Prostate gland (tissue), 2 donors: ENCODE results near the gene FAH. TPM values are rescaled to one million over a fixed set of nuclear protein-coding genes. Genes with fewer than 3 reads are reported as not detected.

Source experiments
- DNase-seq: peaks from one replicate; pipeline ENCODE4 v3.0.0-alpha.2; 2019; ENCODE audit warnings: low spot score
- H3K27ac ChIP-seq, 2 donors: fragments of 200-600 bp; sonication (generic); 2 replicates each; pipeline ENCODE4 v1.5.1; 2017 to 2019
- H3K27me3 ChIP-seq: fragments of 200-600 bp; sonication (generic); replicated peaks from 2 replicates; pipeline ENCODE4 v1.5.1; 2019; ENCODE audit not compliant: insufficient read depth
- H3K36me3 ChIP-seq, 2 donors: fragments of 200-600 bp; sonication (generic); 1 replicate in 1 of 2; 2 replicates in 1 of 2; pipeline versions ENCODE4 v1.5.1 to v1.8.1; 2017 to 2019
- H3K4me1 ChIP-seq: fragments of 200-600 bp; sonication (generic); replicated peaks from 2 replicates; pipeline ENCODE4 v1.5.1; 2019
- H3K4me3 ChIP-seq, 2 donors: fragments of 200-600 bp; sonication (generic); 2 replicates each; pipeline ENCODE4 v1.5.1; 2017 to 2019
- H3K9me3 ChIP-seq: fragments of 200-600 bp; sonication (generic); 2 replicates; pipeline ENCODE4 v1.5.1; 2017
- POLR2A ChIP-seq: fragments of 450-650 bp; IDR thresholded peaks from one replicate; pipeline ENCODE4 v1.6.1; 2016; ENCODE audit warnings: antibody characterized with exemption, mild to moderate bottlenecking
- POLR2AphosphoS5 ChIP-seq: sonication (generic); formaldehyde crosslinking; IDR thresholded peaks from one replicate; pipeline ENCODE4 v1.6.1; 2017; ENCODE audit warnings: antibody characterized with exemption
- WGBS: methylation state at CpG from one replicate; pipeline ENCODE4 v1.1.5; 2018; 5-methylcytosine and 5-hydroxymethylcytosine counted together
- intact Hi-C: fragments of 100-400 bp; cut with DNase I; formaldehyde crosslinking; loops from one replicate; pipeline ENCODE4 v1.14.2; 2022
- total RNA-seq, 2 donors: library from RNA; depleted of rRNA; stranded (reverse); fragments of >200 nt; gene quantifications; one replicate each; pipeline ENCODE4 v1.1.0, GENCODE V29; 2016
- TF ChIP-seq, protein P1 (sequence below), 4 experiments: fragments of 200-600 bp in 2 of 4; fragments of 450-650 bp in 2 of 4; sonication (generic) in 2 of 4; IDR thresholded peaks; 1 replicate in 3 of 4; 2 replicates in 1 of 4; pipeline ENCODE4 v1.5.1; 2016 to 2019; ENCODE audit warnings: antibody characterized with exemption in 4 of 4, mild to moderate bottlenecking in 2 of 4, moderate library complexity in 2 of 4

FAH gene
- total RNA-seq, 2 donors from 2014 or later: 26.7 to 51.4 TPM

DNA sequence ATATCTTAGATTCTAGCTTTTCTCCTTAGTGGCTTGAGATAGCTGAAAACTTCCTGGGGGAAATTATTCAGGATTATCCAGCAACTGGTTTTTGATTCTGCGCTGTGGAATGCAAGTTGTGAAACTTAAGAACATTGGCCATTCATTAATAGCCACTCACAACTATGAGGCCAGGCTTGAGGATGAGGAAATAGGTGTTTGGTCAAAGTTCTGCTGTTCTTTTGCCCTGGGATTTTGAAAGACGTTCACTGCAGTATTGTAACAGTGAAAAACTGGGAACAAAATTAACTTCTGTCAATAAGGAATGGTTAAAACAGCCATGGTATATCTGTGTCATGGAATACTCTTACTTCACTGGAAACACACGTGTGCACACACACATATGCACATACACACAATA, 55.1 kb downstream of the FAH start:
- Histone ChIP-seq H3K27ac (no peak overlapping the region), H3K9me3 (no peaks in the 10 kb centered on the region), H3K4me3 (no peak overlapping the region), H3K4me1 (no peaks in the 10 kb centered on the region), H3K36me3 (no peaks in the 10 kb centered on the region), H3K27me3 (no peaks in the 10 kb centered on the region)
- intact Hi-C loops: no loop called here
- no peak for DNase-seq
- 72% methylated on average over 3 of the region's 3 CpGs for WGBS
- TF ChIP-seq POLR2A (no peak), POLR2AphosphoS5 (no peak)
- TF ChIP-seq, protein P1, sequence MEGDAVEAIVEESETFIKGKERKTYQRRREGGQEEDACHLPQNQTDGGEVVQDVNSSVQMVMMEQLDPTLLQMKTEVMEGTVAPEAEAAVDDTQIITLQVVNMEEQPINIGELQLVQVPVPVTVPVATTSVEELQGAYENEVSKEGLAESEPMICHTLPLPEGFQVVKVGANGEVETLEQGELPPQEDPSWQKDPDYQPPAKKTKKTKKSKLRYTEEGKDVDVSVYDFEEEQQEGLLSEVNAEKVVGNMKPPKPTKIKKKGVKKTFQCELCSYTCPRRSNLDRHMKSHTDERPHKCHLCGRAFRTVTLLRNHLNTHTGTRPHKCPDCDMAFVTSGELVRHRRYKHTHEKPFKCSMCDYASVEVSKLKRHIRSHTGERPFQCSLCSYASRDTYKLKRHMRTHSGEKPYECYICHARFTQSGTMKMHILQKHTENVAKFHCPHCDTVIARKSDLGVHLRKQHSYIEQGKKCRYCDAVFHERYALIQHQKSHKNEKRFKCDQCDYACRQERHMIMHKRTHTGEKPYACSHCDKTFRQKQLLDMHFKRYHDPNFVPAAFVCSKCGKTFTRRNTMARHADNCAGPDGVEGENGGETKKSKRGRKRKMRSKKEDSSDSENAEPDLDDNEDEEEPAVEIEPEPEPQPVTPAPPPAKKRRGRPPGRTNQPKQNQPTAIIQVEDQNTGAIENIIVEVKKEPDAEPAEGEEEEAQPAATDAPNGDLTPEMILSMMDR (IDR thresholded peaks at IDR 0.05): no peak

DNA sequence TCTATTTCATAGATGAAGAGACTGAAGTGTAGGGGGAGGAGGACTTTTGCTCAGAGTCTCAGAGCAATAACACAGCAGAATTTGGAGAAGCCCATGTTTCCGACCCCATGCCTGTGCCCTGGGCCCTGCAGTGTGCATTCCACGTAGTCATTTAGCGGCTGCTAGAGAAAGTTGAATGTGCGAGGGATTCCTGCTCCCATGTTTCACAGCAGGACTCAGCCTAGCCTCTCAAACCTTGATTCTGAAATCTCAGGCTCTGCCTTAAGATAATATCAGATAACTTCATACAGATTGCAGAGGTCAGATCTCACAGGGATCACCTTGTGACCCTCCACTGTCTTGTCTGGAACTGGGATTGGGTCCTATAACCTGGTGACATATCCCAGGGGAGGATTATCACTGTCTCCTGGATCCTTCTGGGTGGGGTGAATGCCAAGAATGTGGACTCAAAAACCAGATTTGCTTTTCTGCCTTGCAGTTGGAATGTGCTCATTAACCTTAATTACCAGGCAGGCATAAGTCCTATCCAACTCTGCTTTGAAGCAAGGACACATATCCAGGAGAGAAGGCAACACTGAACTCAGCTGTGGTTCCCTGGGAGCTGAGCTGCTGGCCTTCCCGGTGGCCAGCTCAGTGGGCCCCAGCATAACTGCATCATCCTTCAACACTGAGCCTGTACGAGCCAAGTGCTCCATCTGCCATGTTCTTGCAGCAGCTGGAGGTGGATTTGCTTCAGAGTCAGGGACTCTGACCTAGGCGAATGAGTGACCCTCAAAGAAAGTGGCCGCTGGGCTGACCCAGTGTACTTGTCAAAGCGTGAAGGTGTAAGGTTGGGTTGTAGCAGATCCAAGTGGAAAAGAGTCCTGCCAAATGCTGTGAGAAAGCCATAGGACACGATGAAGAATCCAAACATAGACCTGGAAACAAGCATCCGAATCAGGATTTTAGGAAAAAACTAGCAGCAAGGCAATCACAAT, 56.2 kb downstream of the FAH start:
- WGBS: 85% methylated on average over 11 of the region's 11 CpGs
- Histone ChIP-seq H3K9me3 (no peaks in the 10 kb centered on the region), H3K27ac (no peak overlapping the region), H3K36me3 (no peaks in the 10 kb centered on the region), H3K4me1 (no peaks in the 10 kb centered on the region), H3K27me3 (no peaks in the 10 kb centered on the region), H3K4me3 (no peak overlapping the region)
- no peak for TF ChIP-seq POLR2AphosphoS5
- TF ChIP-seq, protein P1 (IDR thresholded peaks at IDR 0.05): no peak
- TF ChIP-seq POLR2A: no peak
- intact Hi-C loops: no loop called here
- no peak for DNase-seq

DNA sequence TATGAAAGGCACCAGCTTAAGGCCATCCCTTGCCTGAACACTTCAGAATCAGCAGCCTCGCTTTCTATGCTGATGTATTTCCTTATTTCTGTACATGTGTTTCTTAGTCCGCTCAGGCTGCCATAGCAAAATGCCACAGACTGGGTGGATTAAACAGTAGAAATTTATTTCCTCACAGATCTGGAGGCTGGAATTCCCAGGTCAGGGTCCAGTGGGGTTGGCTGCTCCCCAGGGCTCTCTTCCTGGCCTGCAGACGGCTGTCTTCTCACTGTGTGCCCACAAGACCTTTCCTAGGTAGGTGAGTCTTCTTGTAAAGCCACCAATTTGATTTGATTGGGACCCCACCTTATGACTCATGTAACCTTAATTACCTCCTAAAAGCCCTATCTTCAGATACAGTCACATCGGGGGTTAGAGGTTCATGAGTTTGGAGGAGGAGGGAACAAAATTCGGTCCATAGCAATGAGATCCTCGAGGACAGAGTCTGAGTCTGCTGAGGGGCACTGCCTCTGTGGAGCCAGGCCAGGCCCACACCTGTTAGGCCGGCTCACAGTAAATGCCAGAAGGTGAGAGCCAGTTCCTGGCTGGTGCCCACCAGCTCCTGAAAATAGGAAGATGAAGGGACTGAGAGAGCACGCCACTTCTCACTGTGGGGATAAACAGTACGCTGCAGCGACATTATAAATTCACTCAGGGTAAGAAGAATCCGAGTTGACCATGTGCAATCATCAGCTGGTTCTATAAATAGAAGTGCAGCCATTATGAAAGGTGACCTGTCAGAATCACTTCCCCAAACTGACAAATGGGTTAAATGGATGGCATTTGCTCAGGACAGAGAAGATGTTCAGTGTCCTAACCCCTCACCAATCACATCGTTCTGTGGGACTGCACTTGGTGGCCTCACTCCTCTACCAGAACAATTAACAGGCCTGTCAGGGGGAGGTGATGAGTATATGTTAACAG, 58.1 kb downstream of the FAH start:
- no peaks in the 10 kb centered on the region for H3K4me1 ChIP-seq
- H3K27me3 ChIP-seq: no peaks in the 10 kb centered on the region
- 75% methylated on average over 12 of the region's 12 CpGs for WGBS
- no peaks in the 10 kb centered on the region for H3K9me3 ChIP-seq
- no peak overlapping the region for H3K4me3 ChIP-seq
- H3K36me3 ChIP-seq: no peaks in the 10 kb centered on the region
- TF ChIP-seq POLR2AphosphoS5 (no peak), POLR2A (no peak)
- TF ChIP-seq, protein P1 (IDR thresholded peaks at IDR 0.05): no peak
- no peak for DNase-seq
- no peak overlapping the region for H3K27ac ChIP-seq
- intact Hi-C loops: no loop called here

DNA sequence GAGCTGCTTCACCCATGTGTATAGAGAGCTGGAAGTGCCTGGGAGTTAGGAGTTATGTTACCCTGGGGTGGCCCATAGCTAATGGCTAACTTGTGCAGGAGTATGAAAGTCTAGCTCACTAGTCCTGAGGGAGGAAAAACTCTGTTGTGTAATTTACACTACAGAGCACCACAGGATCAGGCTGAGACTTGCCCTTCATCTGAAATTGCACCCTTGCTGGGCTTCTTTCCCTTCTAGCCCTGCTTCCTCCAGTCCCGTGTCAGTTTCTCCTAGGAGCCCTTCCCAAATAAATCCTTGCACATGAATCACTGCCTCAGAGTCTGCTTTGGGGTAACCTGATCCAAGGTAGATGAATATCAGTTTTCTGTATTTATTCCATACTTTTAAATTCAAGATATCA, 59.2 kb downstream of the FAH start:
- Histone ChIP-seq H3K27me3 (no peaks in the 10 kb centered on the region), H3K9me3 (no peaks in the 10 kb centered on the region), H3K27ac (no peak overlapping the region), H3K4me1 (no peaks in the 10 kb centered on the region), H3K4me3 (no peak overlapping the region), H3K36me3 (no peaks in the 10 kb centered on the region)
- TF ChIP-seq, protein P1 (IDR thresholded peaks at IDR 0.05): no peak
- no peak for TF ChIP-seq POLR2A
- no peak for TF ChIP-seq POLR2AphosphoS5
- 11% methylated on average over 1 of the region's 1 CpG for WGBS
- no peak for DNase-seq
- intact Hi-C loops: no loop called here
